Activated naive CD4-positive, alpha-beta T cell (primary cell): ENCODE measurements around the gene ZDHHC3.

Experiments used
- DNase-seq, 4 experiments: peaks; one replicate each; lab custom pipeline; 2025; lab: John Stamatoyannopoulos, UW

ZDHHC3 gene, protein sequence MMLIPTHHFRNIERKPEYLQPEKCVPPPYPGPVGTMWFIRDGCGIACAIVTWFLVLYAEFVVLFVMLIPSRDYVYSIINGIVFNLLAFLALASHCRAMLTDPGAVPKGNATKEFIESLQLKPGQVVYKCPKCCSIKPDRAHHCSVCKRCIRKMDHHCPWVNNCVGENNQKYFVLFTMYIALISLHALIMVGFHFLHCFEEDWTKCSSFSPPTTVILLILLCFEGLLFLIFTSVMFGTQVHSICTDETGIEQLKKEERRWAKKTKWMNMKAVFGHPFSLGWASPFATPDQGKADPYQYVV

DNA sequence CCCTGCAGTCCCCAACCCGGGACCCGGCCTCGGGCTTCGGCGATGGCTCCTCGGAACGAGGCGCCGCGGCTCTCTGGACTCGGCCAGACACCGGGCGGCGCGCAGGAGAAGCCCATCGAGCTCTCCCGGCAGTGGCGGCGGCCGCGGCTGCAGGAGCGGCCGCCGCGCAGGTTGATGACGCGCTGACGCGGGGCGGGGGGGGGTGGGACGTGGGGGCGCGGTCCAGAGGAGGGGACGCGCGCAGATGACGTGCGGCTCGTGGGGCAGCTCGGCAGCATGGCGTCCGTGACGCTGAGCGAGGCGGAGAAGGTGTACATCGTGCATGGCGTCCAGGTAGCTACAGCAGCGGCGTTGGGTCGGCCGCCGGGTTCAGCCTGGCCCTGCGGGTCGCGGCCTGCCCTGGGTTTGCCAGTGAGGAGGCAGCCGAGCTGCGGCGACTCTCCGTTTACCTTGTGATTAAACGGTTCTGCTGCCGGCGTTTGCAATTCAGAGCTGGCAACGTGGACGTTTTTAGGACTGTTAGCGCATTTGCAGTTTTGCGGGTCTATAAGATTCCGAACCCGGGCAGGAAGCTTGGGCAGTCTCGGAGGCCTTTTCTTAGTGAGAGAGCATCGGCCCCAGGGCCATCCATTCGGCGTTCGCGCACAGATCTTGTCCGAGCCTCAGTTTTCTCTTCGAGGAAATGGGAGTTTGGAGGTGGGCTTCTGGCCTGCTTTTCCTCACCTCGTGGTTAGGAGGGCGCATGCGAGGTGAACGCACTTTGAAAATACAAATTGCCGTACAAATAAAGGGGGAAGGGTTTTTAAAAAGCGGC, at the start of gene ZDHHC3, which contains the start of gene EXOSC7:
Gene ZDHHC3 (minus strand): TSS at position 173 of the 814 bp plus-strand sequence. CDS start 16,738 bp downstream, outside the sequence.
Gene EXOSC7 (plus strand): TSS at position 243 of the 814 bp plus-strand sequence. CDS start 34 bp downstream, at position 277.
- DNase-seq = peak; percentile 66 to 88 (median 80)

DNA sequence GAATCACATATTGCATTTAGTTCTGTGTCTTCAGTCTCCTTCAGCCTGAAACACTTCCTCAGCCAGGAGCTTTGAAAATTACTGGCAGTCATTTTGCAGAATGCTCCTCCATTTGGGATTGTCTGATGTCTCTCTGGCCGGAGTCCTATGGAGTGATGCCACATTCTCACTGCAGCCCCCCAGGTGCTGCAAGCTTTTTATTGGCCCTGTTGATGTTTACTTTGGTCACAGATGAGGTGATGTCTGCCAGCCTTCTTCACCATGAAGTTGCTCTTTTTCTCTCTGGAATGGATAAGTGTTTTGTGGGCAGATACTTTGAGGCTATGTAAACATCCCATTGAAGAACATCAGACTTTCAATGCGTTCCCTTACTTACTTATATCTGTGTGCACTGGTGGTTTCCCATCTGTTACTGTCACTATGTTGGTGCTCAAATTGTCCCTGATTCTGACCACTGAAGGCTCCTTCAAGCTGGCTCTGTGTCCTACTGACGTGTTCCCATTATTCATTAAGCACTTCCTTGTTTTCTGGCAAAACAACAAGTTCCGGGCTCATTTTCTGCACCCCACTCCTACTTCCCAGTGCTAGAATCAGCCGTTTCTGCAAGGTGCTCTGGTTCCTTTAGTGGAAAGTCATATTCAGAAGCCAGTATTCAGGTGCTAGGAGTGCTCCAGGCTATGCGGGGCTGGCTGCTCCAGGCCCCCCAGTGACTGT, 48.7 kb upstream of the ZDHHC3 start:
- no peak for DNase-seq

GRCh38 chr3:45023675-45024074, 47.7 kb upstream of the ZDHHC3 start:
- no peak for DNase-seq

DNA sequence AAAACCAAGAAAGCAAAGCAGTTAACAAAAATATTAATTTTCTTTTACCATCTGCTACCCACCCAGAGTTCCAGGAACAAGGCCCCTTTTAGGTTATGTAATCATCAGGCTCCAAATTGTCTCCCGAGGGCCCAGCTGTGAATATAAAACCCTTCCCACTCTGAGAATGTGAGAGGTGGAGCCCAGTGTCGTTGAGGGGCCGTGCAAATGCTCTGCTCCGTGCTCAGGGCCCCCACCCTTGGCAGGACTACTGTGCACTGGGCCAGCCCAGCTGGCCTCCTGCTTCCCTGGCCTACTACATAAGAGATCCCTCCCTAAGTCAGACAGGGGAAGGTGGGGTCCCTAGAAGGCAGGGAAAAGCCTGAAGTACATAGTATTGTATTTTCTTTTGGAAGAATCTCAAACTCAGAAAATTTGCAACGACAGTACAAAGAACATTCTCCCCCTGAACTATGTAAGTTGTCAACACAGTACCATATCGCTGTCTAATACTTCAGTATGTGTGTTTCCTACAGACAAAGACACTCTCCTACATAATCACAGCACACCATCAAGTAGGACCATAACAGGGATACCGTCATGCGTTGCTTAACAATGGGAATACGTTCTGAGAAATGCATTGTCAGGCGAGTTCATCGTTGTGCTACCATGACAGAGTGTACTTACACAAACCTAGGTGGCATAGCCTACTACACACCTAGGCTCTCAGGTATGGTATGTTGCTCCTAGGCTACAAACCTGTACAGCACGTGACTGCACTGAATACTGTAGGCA, 45.7 kb upstream of the ZDHHC3 start:
- no peak for DNase-seq

DNA sequence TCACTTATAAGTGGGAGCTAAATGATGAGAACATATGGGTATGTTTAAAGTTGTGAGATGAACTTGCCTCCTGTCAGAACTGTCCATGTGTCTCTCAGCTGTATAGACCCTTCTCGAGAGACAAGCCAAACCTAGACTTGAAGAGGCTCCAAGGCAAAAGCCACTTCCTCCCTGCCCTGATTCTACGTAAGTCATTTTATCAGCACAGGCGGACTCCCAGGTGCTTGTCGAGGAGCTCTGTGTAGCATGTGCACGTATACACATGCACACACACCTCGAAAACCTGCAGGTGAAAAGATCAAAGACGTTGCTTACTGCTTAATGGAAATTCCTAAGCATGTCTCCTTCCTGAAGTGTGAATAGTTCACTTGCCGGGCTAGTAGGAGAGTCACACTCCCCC, 44.6 kb upstream of the ZDHHC3 start:
- no peak for DNase-seq

DNA sequence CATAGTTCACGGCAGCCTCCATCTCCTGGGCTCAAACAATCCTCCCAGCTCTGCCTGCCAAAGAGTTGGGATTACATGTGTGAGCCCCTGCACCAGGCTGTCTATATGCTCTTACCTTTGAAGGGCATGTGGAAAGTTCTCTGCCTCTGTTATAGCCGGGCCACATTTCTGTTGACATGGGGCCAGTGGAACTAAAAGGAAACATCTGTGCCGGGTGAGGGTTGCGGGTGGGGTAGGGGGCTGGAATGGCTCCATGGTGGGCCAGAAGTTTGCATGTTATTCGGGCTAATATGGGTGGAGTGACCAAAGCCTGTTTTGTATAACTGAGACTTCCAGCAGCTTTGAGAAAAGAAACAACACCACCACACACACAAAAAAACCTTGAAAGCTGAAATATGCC, 41.8 kb upstream of the ZDHHC3 start:
- DNase-seq = no peak

- DNase-seq = no peak
Observed at GRCh38 chr3:45016916-45017315, 40.9 kb upstream of the ZDHHC3 start.

GRCh38 chr3:45012577-45012976, 36.6 kb upstream of the ZDHHC3 start:
- DNase-seq = no peak

GRCh38 chr3:45011756-45012508, 36.0 kb upstream of the ZDHHC3 start:
- DNase-seq = no peak

- no peak for DNase-seq
Observed at GRCh38 chr3:45010811-45011333, 34.9 kb upstream of the ZDHHC3 start.

DNA sequence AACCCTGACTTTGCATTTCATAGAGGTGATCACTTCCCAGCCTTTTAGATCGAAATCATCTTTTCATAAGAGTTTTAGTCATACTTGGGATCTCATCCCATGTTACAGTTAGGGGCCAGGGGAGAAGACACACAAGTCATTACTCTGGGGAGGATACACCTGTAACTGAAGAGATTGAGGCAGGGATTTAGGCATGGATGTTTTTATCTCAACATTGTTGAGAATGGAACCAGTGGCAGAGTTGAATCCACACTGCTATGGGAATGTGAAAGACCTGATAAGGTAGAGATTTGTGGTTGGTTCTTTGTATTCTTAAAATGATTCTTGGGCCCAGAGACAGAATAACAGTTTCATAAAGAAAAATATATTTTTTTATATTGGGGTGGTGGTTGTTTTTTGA, 33.9 kb upstream of the ZDHHC3 start:
- no peak for DNase-seq

GRCh38 chr3:45008117-45008516, 32.1 kb upstream of the ZDHHC3 start:
- DNase-seq = no peak

- DNase-seq = no peak
Observed at GRCh38 chr3:45007091-45007490, 31.1 kb upstream of the ZDHHC3 start.

DNA sequence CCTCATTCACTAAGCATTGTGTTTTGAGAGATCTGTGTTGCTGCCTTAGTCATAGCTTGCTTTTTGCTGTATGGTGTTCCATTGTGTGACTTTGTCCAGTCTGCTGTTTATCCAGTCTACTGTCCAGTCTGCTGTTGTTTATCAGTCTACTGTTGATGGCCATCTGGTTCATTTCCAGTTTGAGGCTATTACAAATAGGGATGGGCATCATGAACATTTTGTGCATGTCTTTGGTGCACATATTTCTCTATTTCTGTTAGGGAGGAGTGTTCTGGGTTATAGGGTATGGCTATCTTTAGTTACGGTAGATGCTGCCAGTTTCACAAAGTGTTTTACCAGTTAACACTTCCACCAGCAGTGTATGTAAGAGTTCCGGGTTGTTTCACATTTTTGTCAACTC, 27.9 kb upstream of the ZDHHC3 start:
- no peak for DNase-seq

DNA sequence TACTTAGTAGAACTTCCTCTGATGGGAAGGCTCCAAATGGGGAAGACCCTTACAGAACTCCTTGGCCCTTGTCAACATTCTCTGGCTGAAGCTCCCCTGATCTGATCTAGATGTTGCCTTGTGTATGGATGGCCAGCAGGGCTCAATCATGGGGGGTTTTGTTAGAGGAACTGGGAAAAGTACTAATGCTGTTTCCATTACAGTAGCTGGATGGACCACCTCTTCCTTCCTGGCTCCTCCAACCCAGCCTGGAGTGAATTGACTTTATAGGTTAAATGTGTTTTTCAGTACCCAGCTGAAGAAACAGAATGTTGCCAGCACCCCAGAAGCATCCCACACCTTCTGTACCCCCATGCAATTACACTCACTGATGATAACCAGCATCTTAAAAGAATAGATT, 27.4 kb upstream of the ZDHHC3 start:
- DNase-seq = no peak

- no peak for DNase-seq
Observed at GRCh38 chr3:45002720-45003119, 26.7 kb upstream of the ZDHHC3 start.

GRCh38 chr3:45002139-45002660, 26.2 kb upstream of the ZDHHC3 start:
- no peak for DNase-seq

- DNase-seq = no peak
Observed at GRCh38 chr3:45001738-45002137, 25.8 kb upstream of the ZDHHC3 start.

- no peak for DNase-seq
Observed at GRCh38 chr3:45000823-45001222, 24.8 kb upstream of the ZDHHC3 start.

GRCh38 chr3:44999782-45000181, 23.8 kb upstream of the ZDHHC3 start:
- DNase-seq = no peak

- DNase-seq = no peak
Observed at GRCh38 chr3:44996556-44996969, 20.6 kb upstream of the ZDHHC3 start.
